SW480 (cell line): ENCODE data around the gene ALDH1A2.
A peak's percentile ranks its signal among the peaks of the same experiment; 100 is the strongest.

Source experiments
- DNase-seq: peaks from one replicate; pipeline ENCODE4 v3.0.0-alpha.2; 2016; ENCODE audit warnings: low spot score

Gene ALDH1A2

DNA sequence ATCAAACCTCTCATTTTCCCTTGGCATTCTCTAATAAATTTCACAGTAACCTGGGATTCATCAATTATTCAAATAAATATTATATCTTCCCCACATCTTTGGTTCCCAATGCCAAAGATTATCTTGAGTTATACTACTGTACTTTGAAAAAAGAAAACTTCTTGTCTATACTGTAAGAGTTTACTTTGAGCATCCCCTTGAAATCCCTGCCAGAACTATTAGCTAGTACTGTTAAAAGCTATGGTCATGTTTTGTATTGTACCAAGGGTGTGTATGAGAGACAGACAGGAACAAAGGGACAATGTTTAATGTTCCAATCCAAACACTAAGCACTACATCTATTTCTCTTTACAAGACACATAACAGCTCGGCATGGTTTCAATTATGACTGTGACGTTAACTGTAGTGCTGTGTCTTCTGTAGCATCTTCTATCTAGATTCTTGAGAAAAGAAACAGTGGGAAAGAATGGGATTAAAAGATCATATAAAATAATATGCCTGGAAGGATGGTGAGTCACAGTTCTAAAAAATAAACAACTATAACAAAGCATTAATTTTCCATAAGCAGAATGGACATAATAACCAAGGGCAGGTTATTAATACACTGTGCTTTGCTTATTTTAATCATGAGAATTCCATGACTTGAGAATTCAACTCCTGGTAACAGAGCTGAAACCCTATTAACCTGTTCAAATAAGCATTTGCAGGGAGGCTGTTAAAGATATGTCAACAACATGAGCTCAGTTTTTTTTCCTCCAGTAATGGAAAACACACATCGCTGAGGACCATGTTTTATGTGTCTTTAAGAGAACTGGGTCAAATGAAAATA, 71.1 kb downstream of the ALDH1A2 start:
- no peak for DNase-seq

DNA sequence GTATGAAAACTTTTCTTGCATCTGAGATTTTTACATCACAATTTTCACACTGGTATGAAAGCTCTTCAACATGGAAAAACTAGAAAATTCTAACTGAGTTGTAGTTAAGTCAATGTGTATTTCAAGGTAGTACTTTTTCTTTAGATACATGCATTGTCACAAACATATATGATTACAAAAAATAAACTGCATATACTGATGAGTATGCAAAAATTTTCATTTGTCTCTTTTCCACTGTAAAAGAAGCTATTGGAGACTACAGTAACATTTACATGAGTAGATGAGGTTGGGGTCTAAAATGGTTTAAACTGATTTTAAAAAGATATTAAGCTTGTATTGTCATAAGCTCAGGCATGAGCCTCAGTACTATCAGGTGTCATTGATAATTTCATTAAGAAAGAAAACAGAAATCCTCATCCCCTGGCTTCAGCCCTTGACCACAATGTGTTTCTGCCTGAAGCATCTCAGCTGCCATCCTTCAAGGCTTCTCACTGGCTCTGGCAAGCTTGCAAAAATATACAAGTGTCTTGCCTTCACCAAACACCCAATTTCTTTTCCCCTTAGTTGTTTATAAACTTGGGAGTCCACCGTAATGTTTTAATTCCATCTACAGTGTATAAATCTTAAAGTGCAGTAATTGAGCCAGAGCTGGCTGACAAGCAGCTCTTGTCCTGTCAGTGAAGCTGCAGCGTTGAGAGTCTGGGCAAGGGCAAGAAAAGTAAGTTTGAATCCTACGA, 71.9 kb downstream of the ALDH1A2 start:
- no peak for DNase-seq

GRCh38 chr15:57992761-57993355, 72.7 kb downstream of the ALDH1A2 start:
- DNase-seq = no peak

- no peak for DNase-seq
Measured at GRCh38 chr15:57973534-57973933, 92.0 kb downstream of the ALDH1A2 start.

DNA sequence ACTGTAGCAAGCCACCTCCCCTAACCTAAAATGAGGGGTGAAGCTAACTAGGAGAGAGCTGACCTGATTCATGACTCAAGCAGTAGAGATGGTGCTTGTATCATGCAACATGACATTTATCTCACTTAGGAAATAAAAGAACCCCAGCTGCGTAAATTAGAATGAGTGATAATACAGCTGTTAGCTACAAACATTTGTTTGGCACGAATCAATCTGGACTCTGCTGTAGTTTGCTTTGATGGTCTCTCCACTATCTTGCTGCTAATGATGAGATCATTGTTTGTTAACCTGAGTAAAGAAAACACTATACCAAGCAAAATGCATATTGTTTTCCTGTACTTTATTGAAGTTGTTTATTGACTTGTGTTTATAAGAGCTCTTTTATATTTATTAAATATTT, 92.6 kb downstream of the ALDH1A2 start:
- no peak for DNase-seq

DNA sequence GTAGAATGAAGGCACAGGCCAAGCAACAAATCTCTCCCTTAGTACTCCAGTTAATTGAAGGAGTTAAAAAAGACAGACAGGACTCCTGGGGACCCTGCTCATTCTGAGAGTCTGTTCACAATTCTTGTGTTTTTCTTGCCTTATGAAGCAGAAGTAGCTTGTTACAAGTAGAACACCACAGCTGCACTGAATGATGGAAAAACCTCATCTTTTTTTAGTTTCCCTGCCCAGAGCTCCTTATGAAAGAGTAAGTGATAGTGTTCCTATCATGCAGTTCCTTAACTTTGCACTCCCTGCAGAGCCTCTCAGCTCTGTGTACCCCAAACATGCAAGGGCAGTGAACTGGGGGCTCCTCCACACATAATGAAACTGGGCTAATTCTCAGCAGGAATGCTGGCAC, 95.5 kb downstream of the ALDH1A2 start:
- no peak for DNase-seq

DNA sequence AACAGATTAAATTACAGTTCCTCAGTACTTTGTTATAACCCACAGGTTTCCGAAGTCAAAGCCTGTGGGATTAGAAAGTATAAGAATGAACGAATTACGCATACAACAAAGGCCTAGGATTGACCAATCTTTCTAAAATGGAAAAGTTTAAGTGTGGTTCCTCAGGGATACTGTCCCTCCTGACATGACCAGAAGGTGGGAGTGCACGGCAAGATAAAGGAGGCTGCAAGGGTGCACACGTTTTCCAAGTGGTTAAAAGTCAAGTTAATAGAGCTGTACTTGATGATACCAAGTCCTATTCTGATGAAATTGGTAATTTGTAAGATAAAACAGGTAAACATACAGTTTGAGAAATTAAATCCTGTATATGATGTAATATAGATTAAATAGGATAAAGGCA, 96.2 kb downstream of the ALDH1A2 start:
- no peak for DNase-seq

DNA sequence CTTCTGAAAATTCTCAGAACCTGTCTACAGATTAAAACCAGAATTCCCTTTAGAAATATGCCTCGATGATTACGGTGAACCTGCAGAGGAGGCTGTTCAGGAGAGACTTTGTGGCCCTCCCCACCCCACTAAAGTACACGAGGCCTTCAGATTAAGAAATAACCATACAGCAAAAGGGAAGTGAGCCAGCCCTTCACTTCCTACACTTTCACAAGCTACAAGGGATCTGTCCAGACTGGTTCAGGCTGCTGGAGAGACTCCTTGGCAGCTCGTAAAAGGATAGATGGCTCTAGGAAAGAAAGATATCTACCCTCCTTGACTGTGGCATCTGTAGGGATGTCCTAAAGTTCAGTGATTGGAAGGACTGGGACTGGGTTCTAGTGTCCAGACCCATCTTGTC, 102.6 kb downstream of the ALDH1A2 start:
- DNase-seq = no peak

DNA sequence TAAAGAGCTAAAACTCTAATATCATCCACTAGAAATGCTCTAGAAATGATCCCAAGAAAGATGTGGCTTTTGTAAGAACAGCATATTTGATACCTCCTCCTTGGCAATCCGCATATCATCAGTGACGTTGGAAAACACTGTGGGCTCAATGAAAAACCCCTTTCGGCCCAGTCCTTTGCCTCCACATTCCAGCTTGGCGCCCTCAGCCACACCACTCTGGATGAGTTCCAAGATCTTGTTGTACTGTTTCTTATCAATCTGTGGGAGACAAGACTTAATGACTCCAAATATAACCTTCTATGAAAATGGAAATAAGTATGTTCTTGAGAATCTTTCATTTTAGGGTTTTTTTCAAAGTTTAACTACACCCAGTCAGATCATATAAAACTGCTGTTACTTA, 103.6 kb downstream of the ALDH1A2 start:
- no peak for DNase-seq

GRCh38 chr15:57957113-57957512, 108.4 kb downstream of the ALDH1A2 start:
- no peak for DNase-seq

- no peak for DNase-seq
Measured at GRCh38 chr15:57953874-57954273, 111.6 kb downstream of the ALDH1A2 start.

GRCh38 chr15:57951328-57951932, 114.1 kb downstream of the ALDH1A2 start:
- DNase-seq = no peak

GRCh38 chr15:57950381-57950946, 115.0 kb downstream of the ALDH1A2 start:
- peak; percentile 4 for DNase-seq

DNA sequence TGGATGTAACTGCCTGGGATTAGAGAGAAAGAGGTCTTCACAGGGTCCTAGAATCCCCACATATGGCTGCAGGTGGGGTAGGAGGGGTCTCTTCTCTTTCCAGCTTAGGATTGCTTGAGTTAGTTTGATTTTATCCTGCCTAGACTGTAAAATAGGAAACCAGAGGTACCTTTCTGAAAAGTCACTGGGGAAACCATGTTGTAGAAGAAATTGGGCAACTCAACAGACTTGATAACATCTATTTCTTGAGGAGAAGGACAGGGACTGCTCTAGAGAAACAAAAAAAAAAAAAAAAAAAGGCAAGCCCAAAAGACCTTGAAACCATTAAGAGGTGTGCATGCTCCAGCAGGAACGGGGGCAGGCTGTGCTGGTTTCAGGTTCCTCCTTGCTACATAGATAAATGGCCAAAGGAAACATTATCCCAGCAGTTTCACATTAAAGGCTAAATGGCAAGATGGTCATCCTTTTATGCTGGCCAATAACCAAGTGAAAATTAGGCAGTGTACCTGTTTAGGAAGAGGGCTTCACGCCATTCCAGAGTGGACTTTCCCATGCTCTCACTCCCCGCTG, 116.1 kb downstream of the ALDH1A2 start:
- no peak for DNase-seq

GRCh38 chr15:57948351-57949289, 116.9 kb downstream of the ALDH1A2 start:
- no peak for DNase-seq

GRCh38 chr15:57947781-57948180, 117.7 kb downstream of the ALDH1A2 start:
- DNase-seq = no peak

GRCh38 chr15:57947282-57947681, 118.2 kb downstream of the ALDH1A2 start:
- DNase-seq = no peak

DNA sequence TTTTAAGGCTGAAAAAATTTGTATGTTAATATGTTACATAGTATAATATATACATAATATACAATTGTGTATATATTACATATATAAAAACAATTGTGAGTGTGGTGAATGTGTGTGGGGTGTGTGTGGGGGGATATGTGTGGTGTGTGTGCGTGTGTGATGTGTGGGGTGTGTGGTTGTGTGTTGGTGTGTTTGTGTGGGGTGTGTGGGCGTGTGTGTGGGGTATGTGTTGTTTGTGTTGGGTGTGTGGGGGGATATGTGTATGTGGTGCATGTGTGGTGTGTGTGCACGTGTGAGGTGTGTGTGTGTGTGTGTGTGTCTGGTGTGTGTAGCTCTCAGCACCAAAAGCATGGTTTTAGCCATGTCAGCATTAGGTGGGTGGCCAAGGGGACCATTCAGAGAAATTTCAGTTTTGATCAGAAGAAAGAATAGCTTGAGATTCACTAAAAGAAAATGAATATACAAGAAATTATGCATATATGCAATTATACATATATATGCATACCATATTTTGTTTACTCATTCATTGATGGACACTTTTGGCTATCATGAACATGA, 118.9 kb downstream of the ALDH1A2 start:
- DNase-seq = no peak

DNA sequence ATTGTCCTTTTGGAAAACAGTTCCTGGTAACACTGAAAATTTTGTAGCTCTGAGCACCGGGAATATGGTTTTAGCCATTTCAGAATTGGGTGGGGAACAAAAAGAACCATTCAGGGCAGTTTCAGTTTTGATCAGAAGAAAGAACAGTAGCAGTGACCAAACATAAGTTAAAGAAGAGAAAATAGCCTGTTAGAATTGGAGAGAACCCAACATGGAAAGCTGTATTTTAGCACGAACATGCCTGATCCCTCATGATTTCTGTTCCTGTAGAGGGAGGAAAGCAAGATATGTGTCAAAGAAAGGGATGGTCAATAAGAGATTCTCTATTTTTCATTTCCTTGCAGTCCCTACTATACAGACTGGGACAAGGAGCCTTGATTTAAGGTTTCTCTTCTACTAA, 119.9 kb downstream of the ALDH1A2 start:
- no peak for DNase-seq

DNA sequence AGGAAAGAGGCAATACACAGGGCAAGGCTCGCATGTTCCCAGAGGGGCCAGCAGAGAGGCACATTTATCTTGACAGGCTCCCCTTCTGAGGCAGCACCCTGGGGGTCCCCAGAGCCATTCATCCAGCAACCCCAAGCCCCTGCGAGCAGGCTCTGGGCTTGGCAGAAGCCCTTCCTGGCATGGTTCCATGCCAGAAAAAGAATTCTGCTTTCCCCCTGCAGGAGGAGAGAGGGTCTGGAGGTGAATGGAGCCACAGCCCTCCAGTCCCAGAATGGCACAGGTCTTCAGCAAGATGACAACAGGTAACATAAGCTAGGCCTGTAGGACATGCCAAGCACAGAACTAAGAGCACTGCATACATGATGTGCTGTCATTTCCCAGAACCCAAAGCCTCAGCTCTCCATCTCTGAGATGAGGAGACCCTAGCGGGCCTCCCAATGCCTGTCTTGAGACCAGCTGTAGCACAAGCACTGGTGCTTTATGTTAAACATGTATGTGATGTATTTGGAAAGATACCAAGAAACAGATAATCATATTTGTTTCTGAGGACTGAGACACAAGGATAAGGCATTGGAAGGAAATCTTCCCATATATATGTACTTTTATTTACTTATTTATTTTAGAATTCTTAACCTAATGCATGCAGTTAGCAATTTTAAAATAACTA, 121.6 kb downstream of the ALDH1A2 start:
- no peak for DNase-seq
